GM23338 (cell line): ENCODE measurements around the gene UCN2. TPM values are rescaled to one million over a fixed set of nuclear protein-coding genes. Genes with fewer than 3 reads are reported as not detected.

Experiments used
- ATAC-seq: fragments of 200-7000 bp; cut with Tn5 transposase; 3 replicates; pipeline ENCODE4 v1.9.1; 2020
- DNase-seq: peaks from one replicate; pipeline ENCODE4 v3.0.0-alpha.2; 2015; ENCODE audit warnings: low spot score
- H2AFZ ChIP-seq: fragments of 200-600 bp; sonication (generic); 2 replicates; pipeline ENCODE4 v1.8.0; 2016; ENCODE audit warnings: antibody characterized with exemption, mild to moderate bottlenecking, moderate library complexity
- H3F3A ChIP-seq: fragments of 200-600 bp; sonication (generic); replicated peaks from 2 replicates; pipeline ENCODE4 v1.8.0; 2017; ENCODE audit warnings: antibody characterized with exemption, mixed run types, low read depth
- H3K27ac ChIP-seq: fragments of 200-600 bp; sonication (generic); 2 replicates; pipeline ENCODE4 v1.6.1; 2016; ENCODE audit warnings: low read depth
- H3K27me3 ChIP-seq: fragments of 200-600 bp; sonication (generic); 2 replicates; pipeline ENCODE4 v1.8.0; 2016; ENCODE audit warnings: mild to moderate bottlenecking, mixed run types, moderate library complexity; ENCODE audit not compliant: insufficient read depth
- H3K36me3 ChIP-seq: fragments of 200-600 bp; sonication (generic); 2 replicates; pipeline ENCODE4 v1.8.0; 2016; ENCODE audit warnings: mild to moderate bottlenecking; ENCODE audit not compliant: insufficient read depth
- H3K4me1 ChIP-seq: fragments of 200-600 bp; sonication (generic); 2 replicates; pipeline ENCODE4 v1.8.0; 2016; ENCODE audit warnings: mild to moderate bottlenecking, moderate library complexity; ENCODE audit not compliant: insufficient read depth
- H3K4me2 ChIP-seq: fragments of 200-600 bp; sonication (generic); 2 replicates; pipeline ENCODE4 v1.7.1; 2017; ENCODE audit warnings: mixed run types
- H3K4me3 ChIP-seq: fragments of 200-600 bp; sonication (generic); 2 replicates; pipeline ENCODE4 v1.6.1; 2016; ENCODE audit warnings: mixed run types
- H3K79me2 ChIP-seq: fragments of 200-600 bp; sonication (generic); replicated peaks from 2 replicates; pipeline ENCODE4 v1.8.0; 2017; ENCODE audit warnings: mild to moderate bottlenecking; ENCODE audit not compliant: insufficient read depth
- H3K9me2 ChIP-seq: fragments of 200-600 bp; sonication (generic); 2 replicates; pipeline ENCODE4 v1.8.0; 2017; ENCODE audit not compliant: insufficient read depth
- H4K20me1 ChIP-seq: fragments of 200-600 bp; sonication (generic); replicated peaks from 2 replicates; pipeline ENCODE4 v1.8.0; 2017; ENCODE audit warnings: mild to moderate bottlenecking; ENCODE audit not compliant: insufficient read depth
- H3K27ac Mint-ChIP-seq: 2 replicates; pipeline ENCODE4 v1.8.0; 2020; ENCODE audit warnings: inconsistent platforms, mild to moderate bottlenecking, moderate library complexity, mixed read lengths
- H3K27me3 Mint-ChIP-seq: 3 replicates; pipeline ENCODE4 v1.8.0; 2022; ENCODE audit warnings: low read depth, mild to moderate bottlenecking, moderate library complexity, mixed read lengths, inconsistent platforms; ENCODE audit not compliant: insufficient read depth, poor library complexity
- H3K36me3 Mint-ChIP-seq: 3 replicates; pipeline ENCODE4 v1.8.0; 2021; ENCODE audit warnings: low read depth, mild to moderate bottlenecking, inconsistent platforms, moderate library complexity, mixed read lengths
- H3K4me1 Mint-ChIP-seq: 3 replicates; pipeline ENCODE4 v1.8.0; 2020; ENCODE audit warnings: mild to moderate bottlenecking, inconsistent platforms, mixed read lengths
- H3K4me3 Mint-ChIP-seq: 3 replicates; pipeline ENCODE4 v1.8.0; 2021; ENCODE audit warnings: moderate library complexity, mild to moderate bottlenecking, inconsistent platforms, mixed read lengths
- H3K9me3 Mint-ChIP-seq: 3 replicates; pipeline ENCODE4 v1.8.0; 2020; ENCODE audit warnings: moderate library complexity, mild to moderate bottlenecking, inconsistent platforms, mixed read lengths
- CREB1 ChIP-seq: fragments of 250-450 bp; sonication (Bioruptor Pico); IDR thresholded peaks from 2 replicates; pipeline ENCODE4 v1.5.0; 2020; ENCODE audit warnings: low read depth, mild to moderate bottlenecking, moderate library complexity
- EZH2 ChIP-seq: fragments of 200-600 bp; sonication (generic); IDR thresholded peaks from one replicate; pipeline ENCODE4 v1.8.0; 2017; ENCODE audit warnings: antibody characterized with exemption, mild to moderate bottlenecking, low read depth; ENCODE audit not compliant: unreplicated experiment
- EZH2phosphoT487 ChIP-seq: fragments of 200-600 bp; sonication (generic); IDR thresholded peaks from one replicate; pipeline ENCODE4 v1.8.1; 2018; ENCODE audit warnings: antibody characterized with exemption; ENCODE audit not compliant: unreplicated experiment
- NANOG ChIP-seq: IDR thresholded peaks from 2 replicates; pipeline ENCODE4 v1.6.1; 2016; ENCODE audit warnings: antibody characterized with exemption, borderline replicate concordance
- STAT1 ChIP-seq: IDR thresholded peaks from one replicate; pipeline ENCODE4 v1.6.1; 2016; ENCODE audit warnings: antibody characterized with exemption; ENCODE audit not compliant: unreplicated experiment
- ZNF114 ChIP-seq: fragments of 250-450 bp; sonication (Bioruptor Pico); IDR thresholded peaks from 2 replicates; pipeline ENCODE4 v1.5.0; 2020; ENCODE audit warnings: mild to moderate bottlenecking, moderate library complexity
- ZNF331 ChIP-seq: fragments of 250-450 bp; sonication (Bioruptor Pico); IDR thresholded peaks from 2 replicates; pipeline ENCODE4 v1.5.0; 2020; ENCODE audit warnings: low read depth, mild to moderate bottlenecking, moderate library complexity
- polyA plus RNA-seq: library from polyadenylated mRNA; unstranded; fragments of >200 nt; fragmentation: Nextera tagmentation; extraction: Ambion mirVana; gene quantifications from 2 replicates; pipeline ENCODE4 v1.2.1, GENCODE V29; 2016
- total RNA-seq: library from RNA; depleted of rRNA; stranded (reverse); fragments of >200 nt; shearing (Covaris generic); gene quantifications from 2 replicates; pipeline ENCODE4 v1.2.3, GENCODE V29; 2014
- TF ChIP-seq, protein P1 (sequence below): IDR thresholded peaks from 2 replicates; pipeline ENCODE4 v1.6.1; 2016; ENCODE audit warnings: antibody characterized with exemption
- TF ChIP-seq, protein P2 (sequence below): fragments of 250-450 bp; sonication (Bioruptor Pico); IDR thresholded peaks from 2 replicates; pipeline ENCODE4 v1.5.0; 2020; ENCODE audit warnings: mild to moderate bottlenecking, moderate library complexity

Gene UCN2
- total and polyA plus RNA-seq, 2 experiments from 2014 or later: 0.17 TPM; not detected in 1

GRCh38 chr3:48598323-48599076 is 34.9 kb upstream of the UCN2 start:
- no peak overlapping the region for H3K27ac Mint-ChIP-seq
- TF ChIP-seq ZNF331 (no peak), NANOG (no peak), EZH2phosphoT487 (no peak), ZNF114 (CRISPR knock-in tag) (no peak), CREB1 (CRISPR knock-in tag) (no peak), STAT1 (no peak), EZH2 (no peak)
- TF ChIP-seq, protein P1, sequence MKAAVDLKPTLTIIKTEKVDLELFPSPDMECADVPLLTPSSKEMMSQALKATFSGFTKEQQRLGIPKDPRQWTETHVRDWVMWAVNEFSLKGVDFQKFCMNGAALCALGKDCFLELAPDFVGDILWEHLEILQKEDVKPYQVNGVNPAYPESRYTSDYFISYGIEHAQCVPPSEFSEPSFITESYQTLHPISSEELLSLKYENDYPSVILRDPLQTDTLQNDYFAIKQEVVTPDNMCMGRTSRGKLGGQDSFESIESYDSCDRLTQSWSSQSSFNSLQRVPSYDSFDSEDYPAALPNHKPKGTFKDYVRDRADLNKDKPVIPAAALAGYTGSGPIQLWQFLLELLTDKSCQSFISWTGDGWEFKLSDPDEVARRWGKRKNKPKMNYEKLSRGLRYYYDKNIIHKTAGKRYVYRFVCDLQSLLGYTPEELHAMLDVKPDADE: no peak
- TF ChIP-seq, protein P2, sequence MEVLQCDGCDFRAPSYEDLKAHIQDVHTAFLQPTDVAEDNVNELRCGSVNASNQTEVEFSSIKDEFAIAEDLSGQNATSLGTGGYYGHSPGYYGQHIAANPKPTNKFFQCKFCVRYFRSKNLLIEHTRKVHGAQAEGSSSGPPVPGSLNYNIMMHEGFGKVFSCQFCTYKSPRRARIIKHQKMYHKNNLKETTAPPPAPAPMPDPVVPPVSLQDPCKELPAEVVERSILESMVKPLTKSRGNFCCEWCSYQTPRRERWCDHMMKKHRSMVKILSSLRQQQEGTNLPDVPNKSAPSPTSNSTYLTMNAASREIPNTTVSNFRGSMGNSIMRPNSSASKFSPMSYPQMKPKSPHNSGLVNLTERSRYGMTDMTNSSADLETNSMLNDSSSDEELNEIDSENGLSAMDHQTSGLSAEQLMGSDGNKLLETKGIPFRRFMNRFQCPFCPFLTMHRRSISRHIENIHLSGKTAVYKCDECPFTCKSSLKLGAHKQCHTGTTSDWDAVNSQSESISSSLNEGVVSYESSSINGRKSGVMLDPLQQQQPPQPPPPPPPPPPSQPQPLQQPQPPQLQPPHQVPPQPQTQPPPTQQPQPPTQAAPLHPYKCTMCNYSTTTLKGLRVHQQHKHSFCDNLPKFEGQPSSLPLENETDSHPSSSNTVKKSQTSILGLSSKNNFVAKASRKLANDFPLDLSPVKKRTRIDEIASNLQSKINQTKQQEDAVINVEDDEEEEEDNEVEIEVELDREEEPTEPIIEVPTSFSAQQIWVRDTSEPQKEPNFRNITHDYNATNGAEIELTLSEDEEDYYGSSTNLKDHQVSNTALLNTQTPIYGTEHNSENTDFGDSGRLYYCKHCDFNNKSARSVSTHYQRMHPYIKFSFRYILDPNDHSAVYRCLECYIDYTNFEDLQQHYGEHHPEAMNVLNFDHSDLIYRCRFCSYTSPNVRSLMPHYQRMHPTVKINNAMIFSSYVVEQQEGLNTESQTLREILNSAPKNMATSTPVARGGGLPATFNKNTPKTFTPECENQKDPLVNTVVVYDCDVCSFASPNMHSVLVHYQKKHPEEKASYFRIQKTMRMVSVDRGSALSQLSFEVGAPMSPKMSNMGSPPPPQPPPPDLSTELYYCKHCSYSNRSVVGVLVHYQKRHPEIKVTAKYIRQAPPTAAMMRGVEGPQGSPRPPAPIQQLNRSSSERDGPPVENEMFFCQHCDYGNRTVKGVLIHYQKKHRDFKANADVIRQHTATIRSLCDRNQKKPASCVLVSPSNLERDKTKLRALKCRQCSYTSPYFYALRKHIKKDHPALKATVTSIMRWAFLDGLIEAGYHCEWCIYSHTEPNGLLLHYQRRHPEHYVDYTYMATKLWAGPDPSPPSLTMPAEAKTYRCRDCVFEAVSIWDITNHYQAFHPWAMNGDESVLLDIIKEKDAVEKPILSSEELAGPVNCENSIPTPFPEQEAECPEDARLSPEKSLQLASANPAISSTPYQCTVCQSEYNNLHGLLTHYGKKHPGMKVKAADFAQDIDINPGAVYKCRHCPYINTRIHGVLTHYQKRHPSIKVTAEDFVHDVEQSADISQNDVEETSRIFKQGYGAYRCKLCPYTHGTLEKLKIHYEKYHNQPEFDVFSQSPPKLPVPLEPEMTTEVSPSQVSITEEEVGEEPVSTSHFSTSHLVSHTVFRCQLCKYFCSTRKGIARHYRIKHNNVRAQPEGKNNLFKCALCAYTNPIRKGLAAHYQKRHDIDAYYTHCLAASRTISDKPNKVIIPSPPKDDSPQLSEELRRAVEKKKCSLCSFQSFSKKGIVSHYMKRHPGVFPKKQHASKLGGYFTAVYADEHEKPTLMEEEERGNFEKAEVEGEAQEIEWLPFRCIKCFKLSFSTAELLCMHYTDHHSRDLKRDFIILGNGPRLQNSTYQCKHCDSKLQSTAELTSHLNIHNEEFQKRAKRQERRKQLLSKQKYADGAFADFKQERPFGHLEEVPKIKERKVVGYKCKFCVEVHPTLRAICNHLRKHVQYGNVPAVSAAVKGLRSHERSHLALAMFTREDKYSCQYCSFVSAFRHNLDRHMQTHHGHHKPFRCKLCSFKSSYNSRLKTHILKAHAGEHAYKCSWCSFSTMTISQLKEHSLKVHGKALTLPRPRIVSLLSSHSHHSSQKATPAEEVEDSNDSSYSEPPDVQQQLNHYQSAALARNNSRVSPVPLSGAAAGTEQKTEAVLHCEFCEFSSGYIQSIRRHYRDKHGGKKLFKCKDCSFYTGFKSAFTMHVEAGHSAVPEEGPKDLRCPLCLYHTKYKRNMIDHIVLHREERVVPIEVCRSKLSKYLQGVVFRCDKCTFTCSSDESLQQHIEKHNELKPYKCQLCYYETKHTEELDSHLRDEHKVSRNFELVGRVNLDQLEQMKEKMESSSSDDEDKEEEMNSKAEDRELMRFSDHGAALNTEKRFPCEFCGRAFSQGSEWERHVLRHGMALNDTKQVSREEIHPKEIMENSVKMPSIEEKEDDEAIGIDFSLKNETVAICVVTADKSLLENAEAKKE (CRISPR knock-in tag): no peak
- Histone ChIP-seq H3K36me3 (peaks cover 10% of the 10 kb centered on the region), H3K4me2 (no peak overlapping the region), H3K9me2 (no peaks in the 10 kb centered on the region), H2AFZ (no peak overlapping the region), H3K4me3 (no peak overlapping the region), H4K20me1 (peaks cover 7% of the 10 kb centered on the region), H3K27me3 (peaks cover 11% of the 10 kb centered on the region; the same call in 1 of the 2 replicates), H3F3A (0 out of 2 replicates have a peak, but pooled peaks cover 7% of the 10 kb centered on the region), H3K27ac (no peak overlapping the region), H3K4me1 (peaks cover 17% of the 10 kb centered on the region; the same call in 1 of the 2 replicates), H3K79me2 (no peaks in the 10 kb centered on the region)
- H3K9me3 Mint-ChIP-seq: no peaks in the 10 kb centered on the region
- H3K27me3 Mint-ChIP-seq: peaks cover 26% of the 10 kb centered on the region
- no peak overlapping the region for H3K4me3 Mint-ChIP-seq
- ATAC-seq: no peak
- DNase-seq: no peak
- H3K36me3 Mint-ChIP-seq: peaks cover 56% of the 10 kb centered on the region
- H3K4me1 Mint-ChIP-seq: peaks cover 12% of the 10 kb centered on the region
